ENCODE data around the gene GOLIM4. TPM values are rescaled to one million over a fixed set of nuclear protein-coding genes. Genes with fewer than 3 reads are reported as not detected.

Gene GOLIM4
- total and polyA plus RNA-seq, 12 donors: 6.5 to 25.2 (median 17.0) TPM

DNA sequence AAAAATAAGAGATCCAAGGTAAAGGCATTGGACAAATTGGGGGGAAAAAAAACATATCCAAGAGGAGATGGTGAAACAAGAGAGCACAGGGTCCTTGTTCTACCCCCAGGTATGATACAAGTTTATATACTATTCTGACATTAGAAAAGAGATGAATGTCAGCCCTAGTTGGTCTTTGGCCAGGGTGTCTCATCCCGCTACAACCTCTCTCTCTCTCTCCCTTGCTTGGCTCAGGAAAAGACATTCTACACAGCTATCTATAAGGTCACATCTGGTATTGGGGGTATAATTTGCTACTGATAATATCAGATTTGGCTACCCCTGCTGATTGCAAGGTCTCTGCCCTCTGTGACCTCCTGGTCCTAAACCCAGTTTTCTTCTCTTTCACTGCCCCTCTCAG is 117.2 kb downstream of the GOLIM4 start:
- Histone ChIP-seq H3K27me3 (no peaks in the 10 kb centered on the region), H3K27ac (no peak overlapping the region), H3K9me3 (replicated peaks in 1 of 3) (no peaks in the 10 kb centered on the region), H3K4me3 (no peak overlapping the region), H3K36me3 (replicated peaks in 1 of 2) (no peaks in the 10 kb centered on the region), H3K4me1 (replicated peaks in 1 of 2) (no peaks in the 10 kb centered on the region)
- WGBS, 4 donors: 82 to 92% (median 91%) methylated on average over 1 of the region's 1 CpG
- DNase-seq: no peak
- intact Hi-C loops (cut with DNase I): no loop called here
- TF ChIP-seq CTCF (IDR thresholded peaks at IDR 0.05) (no peak), POLR2A (IDR thresholded peaks at IDR 0.05) (no peak)

GRCh38 chr3:167978071-167978470 is 117.7 kb downstream of the GOLIM4 start:
- no peaks in the 10 kb centered on the region for H3K4me1 ChIP-seq (replicated peaks in 1 of 2)
- no peaks in the 10 kb centered on the region for H3K27me3 ChIP-seq
- H3K36me3 ChIP-seq (replicated peaks in 1 of 2): no peaks in the 10 kb centered on the region
- no peak for TF ChIP-seq CTCF (IDR thresholded peaks at IDR 0.05)
- no peak for TF ChIP-seq POLR2A (IDR thresholded peaks at IDR 0.05)
- intact Hi-C loops (cut with DNase I): no loop called here
- no peak for DNase-seq
- H3K4me3 ChIP-seq: no peak overlapping the region
- 75 to 84% (median 77%) methylated on average over 3 of the region's 3 CpGs for WGBS, 4 donors
- no peaks in the 10 kb centered on the region for H3K9me3 ChIP-seq (replicated peaks in 1 of 3)
- H3K27ac ChIP-seq: no peak overlapping the region

DNA sequence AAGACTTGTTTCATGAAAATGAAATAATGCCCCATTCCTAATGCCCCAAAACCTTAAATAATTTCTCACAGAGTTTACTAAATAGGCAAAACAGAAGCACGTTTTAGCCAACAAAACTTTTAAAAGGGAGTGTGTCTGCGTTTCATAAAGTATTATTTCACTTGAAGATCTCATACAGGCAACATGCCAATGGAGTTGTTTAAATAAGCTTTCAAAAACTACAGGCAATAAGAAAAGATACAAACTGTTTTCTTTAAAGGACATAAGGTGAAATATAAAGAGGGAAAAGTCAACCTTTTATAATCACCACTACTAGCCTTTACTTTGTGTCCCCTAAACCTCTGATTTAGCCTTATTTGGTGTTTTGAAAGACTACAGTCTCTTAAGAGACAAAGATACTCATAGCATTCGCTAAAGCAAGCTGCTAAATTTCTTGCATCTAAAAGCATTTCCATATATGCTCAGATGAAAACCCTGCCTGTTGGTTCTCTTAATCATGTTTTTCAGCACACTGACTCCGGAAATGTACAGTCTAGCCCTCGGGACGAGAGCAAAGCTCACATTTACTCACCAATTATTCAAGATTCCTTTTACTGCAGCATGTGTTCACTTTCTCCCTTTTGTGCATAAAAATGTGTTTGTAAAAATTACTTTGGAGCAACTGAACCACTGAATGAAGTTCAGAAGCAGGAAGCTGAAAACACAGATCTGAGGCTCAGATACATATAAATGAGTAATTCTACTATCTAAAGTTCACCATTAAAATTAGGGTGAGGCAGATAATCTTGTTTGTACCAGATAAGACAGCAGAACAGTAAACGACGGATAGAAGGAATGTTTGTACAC is 119.0 kb downstream of the GOLIM4 start:
- Histone ChIP-seq H3K4me3 (no peak overlapping the region), H3K4me1 (replicated peaks in 1 of 2) (no peaks in the 10 kb centered on the region), H3K36me3 (replicated peaks in 1 of 2) (no peaks in the 10 kb centered on the region), H3K27ac (no peak overlapping the region), H3K9me3 (replicated peaks in 1 of 3) (no peaks in the 10 kb centered on the region), H3K27me3 (no peaks in the 10 kb centered on the region)
- TF ChIP-seq POLR2A (IDR thresholded peaks at IDR 0.05) (no peak), CTCF (IDR thresholded peaks at IDR 0.05) (no peak)
- intact Hi-C loops (cut with DNase I): no loop called here
- WGBS, 4 donors: 56 to 59% (median 56%) methylated on average over 8 of the region's 8 CpGs
- DNase-seq: no peak

- H3K4me1 ChIP-seq (replicated peaks in 1 of 2): no peaks in the 10 kb centered on the region
- TF ChIP-seq CTCF (IDR thresholded peaks at IDR 0.05): no peak
- TF ChIP-seq POLR2A (IDR thresholded peaks at IDR 0.05): no peak
- no peak overlapping the region for H3K27ac ChIP-seq
- H3K27me3 ChIP-seq: no peaks in the 10 kb centered on the region
- no peak overlapping the region for H3K4me3 ChIP-seq
- no peaks in the 10 kb centered on the region for H3K9me3 ChIP-seq (replicated peaks in 1 of 3)
- intact Hi-C loops (cut with DNase I): no loop called here
- no peaks in the 10 kb centered on the region for H3K36me3 ChIP-seq (replicated peaks in 1 of 2)
- DNase-seq: no peak
Observed at GRCh38 chr3:167973901-167974300, 121.8 kb downstream of the GOLIM4 start.
